ENCODE data around the gene SWT1. TPM values are rescaled to one million over a fixed set of nuclear protein-coding genes. Genes with fewer than 3 reads are reported as not detected.
A peak's percentile ranks its signal among the peaks of the same experiment; 100 is the strongest.

SWT1 gene
- total and polyA plus RNA-seq, 2 of the 13 experiments (the other 11 are each of a cell fraction or from before 2014, with no cell fraction given): 1.7 to 2.5 TPM

- TF ChIP-seq BATF2 (CRISPR knock-in tag; IDR thresholded peaks at IDR 0.05): no peak
- TF ChIP-seq ZNF232 (CRISPR knock-in tag; IDR thresholded peaks at IDR 0.05; ENCODE audit: borderline replicate concordance): 0 out of 2 replicates have a peak, but pooled peaks have one; percentile 40
- TF ChIP-seq HDAC6 (IDR thresholded peaks at IDR 0.05; ENCODE audit: low read depth, low read length): no peak
- TF ChIP-seq ZNF597 (CRISPR knock-in tag; IDR thresholded peaks at IDR 0.05): no peak
- TF ChIP-seq, protein P1, sequence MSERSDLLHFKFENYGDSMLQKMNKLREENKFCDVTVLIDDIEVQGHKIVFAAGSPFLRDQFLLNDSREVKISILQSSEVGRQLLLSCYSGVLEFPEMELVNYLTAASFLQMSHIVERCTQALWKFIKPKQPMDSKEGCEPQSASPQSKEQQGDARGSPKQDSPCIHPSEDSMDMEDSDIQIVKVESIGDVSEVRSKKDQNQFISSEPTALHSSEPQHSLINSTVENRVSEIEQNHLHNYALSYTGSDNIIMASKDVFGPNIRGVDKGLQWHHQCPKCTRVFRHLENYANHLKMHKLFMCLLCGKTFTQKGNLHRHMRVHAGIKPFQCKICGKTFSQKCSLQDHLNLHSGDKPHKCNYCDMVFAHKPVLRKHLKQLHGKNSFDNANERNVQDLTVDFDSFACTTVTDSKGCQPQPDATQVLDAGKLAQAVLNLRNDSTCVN (CRISPR knock-in tag; IDR thresholded peaks at IDR 0.05; ENCODE audit: borderline replicate concordance): 0 out of 2 replicates have a peak, but pooled peaks have one; percentile 29
- TF ChIP-seq, protein P2, sequence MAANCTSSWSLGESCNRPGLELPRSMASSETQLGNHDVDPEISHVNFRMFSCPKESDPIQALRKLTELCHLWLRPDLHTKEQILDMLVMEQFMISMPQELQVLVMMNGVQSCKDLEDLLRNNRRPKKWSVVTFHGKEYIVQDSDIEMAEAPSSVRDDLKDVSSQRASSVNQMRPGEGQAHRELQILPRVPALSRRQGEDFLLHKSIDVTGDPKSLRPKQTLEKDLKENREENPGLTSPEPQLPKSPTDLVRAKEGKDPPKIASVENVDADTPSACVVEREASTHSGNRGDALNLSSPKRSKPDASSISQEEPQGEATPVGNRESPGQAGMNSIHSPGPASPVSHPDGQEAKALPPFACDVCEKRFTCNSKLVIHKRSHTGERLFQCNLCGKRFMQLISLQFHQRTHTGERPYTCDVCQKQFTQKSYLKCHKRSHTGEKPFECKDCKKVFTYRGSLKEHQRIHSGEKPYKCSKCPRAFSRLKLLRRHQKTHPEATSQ (CRISPR knock-in tag; IDR thresholded peaks at IDR 0.05; ENCODE audit: borderline replicate concordance): no peak
- no peak for TF ChIP-seq KDM6A (CRISPR knock-in tag; IDR thresholded peaks at IDR 0.05; ENCODE audit: low read depth)
- TF ChIP-seq SMAD3 (CRISPR knock-in tag; IDR thresholded peaks at IDR 0.05): 0 out of 2 replicates have a peak, but pooled peaks have one; percentile 16
- peak; percentile 56; the same call in 1 of the 2 replicates for TF ChIP-seq ZFX (CRISPR knock-in tag; IDR thresholded peaks at IDR 0.05; ENCODE audit: low read depth)
- peak; percentile 71; the same call in 1 of the 2 replicates for TF ChIP-seq SIN3A (IDR thresholded peaks at IDR 0.05; ENCODE audit: borderline replicate concordance, low read depth, low read length)
- no peak for TF ChIP-seq ZKSCAN5 (CRISPR knock-in tag; IDR thresholded peaks at IDR 0.05)
- peak; percentile 78 for TF ChIP-seq POLR2AphosphoS5 (IDR thresholded peaks at IDR 0.05; ENCODE audit: low read depth, low read length)
- TF ChIP-seq ZNF589 (CRISPR knock-in tag; conservative IDR thresholded peaks at IDR 0.05): 0 out of 2 replicates have a peak, but pooled peaks have one; percentile 40
- TF ChIP-seq ZNF205 (CRISPR knock-in tag; IDR thresholded peaks at IDR 0.05): peak; percentile 57; the same call in 1 of the 2 replicates
- no peak for TF ChIP-seq ZNF577 (CRISPR knock-in tag; IDR thresholded peaks at IDR 0.05; ENCODE audit: borderline replicate concordance, low read depth)
- no peak for TF ChIP-seq TCF7 (IDR thresholded peaks at IDR 0.05; ENCODE audit: low read depth)
- no peak for TF ChIP-seq HIVEP1 (CRISPR knock-in tag; IDR thresholded peaks at IDR 0.05)
- no peak for TF ChIP-seq SOX13 (IDR thresholded peaks at IDR 0.05)
- TF ChIP-seq SOX13 (CRISPR knock-in tag; conservative IDR thresholded peaks at IDR 0.05 in 1 of 2, IDR thresholded peaks at IDR 0.05 in 1 of 2): 0 out of 4 replicates have a peak, but pooled peaks of 1 of the 2 experiments have one; percentile 24
- TF ChIP-seq, protein P3, sequence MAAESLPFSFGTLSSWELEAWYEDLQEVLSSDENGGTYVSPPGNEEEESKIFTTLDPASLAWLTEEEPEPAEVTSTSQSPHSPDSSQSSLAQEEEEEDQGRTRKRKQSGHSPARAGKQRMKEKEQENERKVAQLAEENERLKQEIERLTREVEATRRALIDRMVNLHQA (CRISPR knock-in tag; IDR thresholded peaks at IDR 0.05): no peak
- TF ChIP-seq, protein P4, sequence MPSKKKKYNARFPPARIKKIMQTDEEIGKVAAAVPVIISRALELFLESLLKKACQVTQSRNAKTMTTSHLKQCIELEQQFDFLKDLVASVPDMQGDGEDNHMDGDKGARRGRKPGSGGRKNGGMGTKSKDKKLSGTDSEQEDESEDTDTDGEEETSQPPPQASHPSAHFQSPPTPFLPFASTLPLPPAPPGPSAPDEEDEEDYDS (CRISPR knock-in tag; IDR thresholded peaks at IDR 0.05): peak; percentile 51; the same call in 1 of the 2 replicates
- TF ChIP-seq RBFOX2 (IDR thresholded peaks at IDR 0.05; ENCODE audit: low read depth, low read length): peak; percentile 89
- TF ChIP-seq MED13 (CRISPR knock-in tag; IDR thresholded peaks at IDR 0.05): peak; percentile 65; the same call in 1 of the 2 replicates
- peak; percentile 91; the same call in 1 of the 2 replicates for TF ChIP-seq KAT7 (CRISPR knock-in tag; IDR thresholded peaks at IDR 0.05; ENCODE audit: borderline replicate concordance)
- TF ChIP-seq GTF3A (CRISPR knock-in tag; conservative IDR thresholded peaks at IDR 0.05): no peak
These were observed 160.3 kb downstream of the SWT1 start, which contains the start of gene IVNS1ABP (continued) for GRCh38 chr1:185317034-185317885.

Data from HepG2 (cell line).